ENCODE results near the gene PUM2.

DNA sequence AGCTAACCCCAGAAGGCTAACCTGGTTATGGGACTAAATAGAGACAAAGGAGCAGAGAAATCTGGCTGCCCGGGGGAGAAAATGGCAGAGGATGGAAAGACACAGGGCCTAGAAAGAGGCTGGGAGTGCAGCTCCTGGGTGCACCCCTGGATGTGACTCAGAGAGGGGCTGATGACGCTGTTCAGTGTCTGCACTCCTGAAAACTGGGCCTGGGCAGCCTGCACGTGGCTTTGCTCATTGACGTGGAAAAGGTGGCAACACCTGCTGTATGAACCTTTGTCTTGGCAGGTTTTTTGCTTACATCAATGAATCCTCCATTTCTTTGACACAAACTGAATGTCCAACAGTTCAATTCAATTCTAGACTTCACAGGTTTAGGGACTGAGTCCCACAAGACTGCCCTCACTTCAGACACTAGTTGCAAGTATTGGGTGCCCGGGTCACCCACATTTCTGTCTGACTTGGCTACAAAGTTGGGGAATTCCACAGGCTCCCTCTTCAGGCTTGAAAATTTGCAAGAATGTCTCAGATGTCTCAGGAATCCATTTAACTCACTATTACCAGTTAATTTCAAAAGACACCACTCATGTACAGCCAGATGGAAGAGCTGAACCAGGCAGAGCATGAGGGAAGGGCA is 47.3 kb upstream of the PUM2 start:
- no peak for TF ChIP-seq GATA2 (IDR thresholded peaks at IDR 0.05; ENCODE audit: low read depth, low read length)
- no peak for TF ChIP-seq GATA3 (IDR thresholded peaks at IDR 0.05; ENCODE audit: low read depth, low read length)
